Kidney epithelial cell (primary cell): Measurements from ENCODE around the gene ATP8A1. TPM values are rescaled to one million over a fixed set of nuclear protein-coding genes. Genes with fewer than 3 reads are reported as not detected.

Experiments used
- DNase-seq: peaks from one replicate; pipeline ENCODE4 v3.0.0-alpha.2; 2010; ENCODE audit warnings: low read depth
- H3K27me3 ChIP-seq: 2 replicates; pipeline ENCODE4 v1.6.0; 2011; ENCODE audit warnings: low read length; ENCODE audit not compliant: control insufficient read depth, insufficient read depth
- H3K36me3 ChIP-seq: 2 replicates; pipeline ENCODE4 v1.5.1; 2011; ENCODE audit warnings: low read length; ENCODE audit not compliant: control insufficient read depth, insufficient read depth
- H3K4me3 ChIP-seq: 2 replicates; pipeline ENCODE4 v1.5.1; 2011; ENCODE audit warnings: low read depth, mild to moderate bottlenecking, control low read depth, low read length
- CTCF ChIP-seq: IDR thresholded peaks from 2 replicates; pipeline ENCODE4 v1.5.1; 2011; ENCODE audit warnings: mild to moderate bottlenecking, moderate library complexity, low read length, control low read depth, inconsistent platforms; ENCODE audit not compliant: insufficient read depth, poor library complexity, severe bottlenecking
- total RNA-seq: library from RNA; depleted of rRNA; stranded (reverse); fragments of >200 nt; gene quantifications from 2 replicates; pipeline ENCODE4 v1.2.3, GENCODE V29; 2015

Gene ATP8A1
- total RNA-seq, 1 donor from 2014 or later, result 3.3 TPM

GRCh38 chr4:42510225-42510624, 146.7 kb downstream of the ATP8A1 start:
- no peak for TF ChIP-seq CTCF
- H3K27me3 ChIP-seq, result no peaks in the 10 kb centered on the region
- H3K4me3 ChIP-seq, result no peak overlapping the region
- DNase-seq, result no peak
- no peaks in the 10 kb centered on the region for H3K36me3 ChIP-seq

DNA sequence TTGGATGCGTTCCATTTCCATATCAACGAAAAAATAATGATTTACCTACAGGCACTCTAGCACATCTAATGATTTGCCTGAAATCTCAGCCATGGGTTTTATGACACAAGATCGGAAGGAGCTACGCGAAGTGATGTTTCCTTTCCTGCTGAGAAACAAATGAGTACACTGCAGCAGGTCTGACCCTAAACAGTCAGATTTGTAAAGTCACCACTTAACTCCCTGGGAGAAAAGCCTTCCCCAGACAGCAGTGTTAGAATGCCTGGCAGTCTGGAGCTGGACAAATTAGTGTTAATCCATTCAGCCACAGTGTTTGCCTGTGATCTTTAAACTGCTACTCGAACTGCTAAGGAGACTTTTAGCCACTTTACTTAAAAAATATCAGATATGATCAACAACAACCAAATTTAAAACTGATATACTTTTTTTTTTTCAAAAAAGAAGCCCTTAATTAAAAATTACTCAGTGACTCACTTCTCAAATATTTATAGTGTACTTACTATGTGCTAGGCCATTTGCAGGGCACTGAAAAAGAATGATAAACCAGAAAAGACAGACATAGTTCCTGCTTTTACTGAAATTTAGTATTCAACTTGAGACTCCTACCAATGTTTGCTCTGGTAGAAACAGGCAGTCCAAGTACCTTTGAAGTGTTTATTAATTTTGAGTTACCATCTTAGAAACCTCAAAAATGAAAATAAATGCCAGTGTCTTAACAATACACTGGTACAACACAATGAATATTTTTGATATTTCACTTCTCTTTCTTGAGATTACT, 155.1 kb downstream of the ATP8A1 start:
- no peak overlapping the region for H3K4me3 ChIP-seq
- H3K36me3 ChIP-seq, result no peaks in the 10 kb centered on the region
- no peak for TF ChIP-seq CTCF
- DNase-seq, result peak; percentile 19
- no peaks in the 10 kb centered on the region for H3K27me3 ChIP-seq

DNA sequence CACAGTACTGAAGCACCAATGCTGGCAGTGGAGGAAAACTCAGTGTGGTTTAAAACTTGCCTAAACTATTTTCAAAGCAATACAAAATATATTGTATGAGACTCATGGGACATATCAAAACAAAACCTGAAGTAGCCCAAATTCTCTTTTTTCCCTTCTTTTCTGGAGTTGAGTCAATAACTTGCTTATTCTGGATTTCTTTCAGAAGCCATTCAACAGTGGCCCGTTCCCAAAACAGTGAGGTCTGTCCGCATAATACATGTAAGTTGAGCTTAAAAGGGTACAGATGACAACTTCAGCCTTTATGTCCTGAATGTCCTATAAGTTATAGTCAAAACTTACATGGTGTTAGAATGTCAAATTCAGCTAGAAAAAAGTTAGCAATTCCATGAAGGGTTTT, 158.9 kb downstream of the ATP8A1 start:
- no peaks in the 10 kb centered on the region for H3K27me3 ChIP-seq
- TF ChIP-seq CTCF, result no peak
- DNase-seq, result no peak
- no peak overlapping the region for H3K4me3 ChIP-seq
- no peaks in the 10 kb centered on the region for H3K36me3 ChIP-seq

DNA sequence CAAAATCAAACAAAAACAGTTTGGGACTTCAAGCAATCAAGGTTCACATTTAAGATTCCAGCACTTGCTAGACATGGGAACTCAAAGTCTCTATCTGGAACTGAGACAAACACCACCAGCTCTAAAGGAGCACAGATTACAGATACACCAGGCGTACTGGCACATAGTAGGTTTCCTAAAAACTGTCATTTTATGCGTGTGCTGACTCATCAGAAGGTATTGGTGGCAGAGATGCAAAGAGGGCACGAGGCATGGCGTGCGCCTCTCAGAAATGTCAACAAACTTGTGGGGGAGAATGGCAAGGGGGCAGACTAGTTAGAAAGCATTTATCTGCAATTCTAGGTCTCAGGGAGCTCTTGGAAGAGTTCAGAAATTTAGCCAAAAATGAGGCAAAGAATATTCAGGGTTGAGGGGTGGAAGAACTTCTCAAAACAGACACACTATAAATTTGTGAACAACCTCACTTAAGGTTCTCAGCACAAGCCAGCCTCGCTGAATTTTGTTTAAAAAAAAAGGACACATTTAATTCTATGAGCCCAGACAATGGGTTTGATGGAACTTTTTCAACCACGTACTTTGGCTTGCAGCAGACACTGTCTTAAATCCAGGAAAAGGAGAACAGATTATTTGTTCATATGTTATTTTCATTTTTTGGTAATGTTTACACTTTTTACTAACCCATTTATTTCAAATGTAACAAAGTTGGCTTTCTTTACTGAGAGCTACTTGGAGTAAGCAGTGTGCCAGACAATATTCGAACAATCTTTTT, 159.6 kb downstream of the ATP8A1 start:
- Histone ChIP-seq H3K27me3 (no peaks in the 10 kb centered on the region), H3K36me3 (no peaks in the 10 kb centered on the region), H3K4me3 (no peak overlapping the region)
- TF ChIP-seq CTCF, result no peak
- DNase-seq, result no peak

DNA sequence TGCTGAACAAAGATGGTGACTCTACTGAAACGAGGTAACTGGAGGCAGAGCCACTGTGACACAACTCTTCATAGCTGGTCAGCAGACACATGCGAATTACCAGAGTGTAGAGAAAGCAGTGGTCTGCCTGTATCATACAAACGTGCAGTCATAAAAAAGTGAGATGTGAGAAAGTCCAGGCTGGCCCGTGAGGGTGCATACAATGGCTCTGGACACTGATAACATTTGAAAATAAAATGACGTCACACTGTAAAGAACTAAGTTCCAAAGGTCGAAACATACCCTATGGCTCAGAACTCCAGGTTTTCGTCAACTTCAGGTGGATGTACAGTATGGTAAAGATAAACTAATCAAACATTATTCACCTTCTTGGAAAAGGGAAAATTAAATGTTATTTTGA, 163.9 kb downstream of the ATP8A1 start:
- H3K36me3 ChIP-seq, result no peaks in the 10 kb centered on the region
- no peak for TF ChIP-seq CTCF
- no peak overlapping the region for H3K4me3 ChIP-seq
- DNase-seq, result no peak
- no peaks in the 10 kb centered on the region for H3K27me3 ChIP-seq

- no peak for TF ChIP-seq CTCF
These were observed 166.9 kb downstream of the ATP8A1 start for GRCh38 chr4:42490015-42490414.

More at GRCh38 chr4:42490015-42490414, 166.9 kb downstream of the ATP8A1 start:
- H3K27me3 ChIP-seq, result no peaks in the 10 kb centered on the region
- no peaks in the 10 kb centered on the region for H3K36me3 ChIP-seq
- no peak overlapping the region for H3K4me3 ChIP-seq
- DNase-seq, result no peak
